ENCODE measurements around the gene CRYBG2. TPM values are rescaled to one million over a fixed set of nuclear protein-coding genes. Genes with fewer than 3 reads are reported as not detected.

Gene CRYBG2
- total RNA-seq, 1 experiment from 2014 or later = 0.64 TPM

- ATAC-seq (no peak), DNase-seq (ENCODE audit: low read depth, low spot score) (no peak)
- TF ChIP-seq SIN3A (IDR thresholded peaks at IDR 0.05; ENCODE audit: borderline replicate concordance, insufficient read depth, low read depth, low read length) (no peak), CTCF (IDR thresholded peaks at IDR 0.05) (no peak), REST (IDR thresholded peaks at IDR 0.05; ENCODE audit: insufficient read depth in 1 of 2, low read depth in 2 of 2, low read length in 1 of 2) (no peak), POLR2AphosphoS5 (IDR thresholded peaks at IDR 0.05; ENCODE audit: low read depth, low read length) (no peak), TCF7L2 (IDR thresholded peaks at IDR 0.05; ENCODE audit: low read depth, low read length) (no peak)
- intact Hi-C loops (cut with micrococcal nuclease; ENCODE audit: unreplicated experiment) = no loop called here
- CTCF ChIA-PET = no interaction called here
- Histone ChIP-seq H3K27me3 (ENCODE audit: control insufficient read depth, insufficient read depth, low read length) (no peaks in the 10 kb centered on the region), H3K36me3 (ENCODE audit: control insufficient read depth, insufficient read depth, low read length) (no peaks in the 10 kb centered on the region), H3K4me3 (ENCODE audit: low read depth in 2 of 2, low read length in 2 of 2) (no peak overlapping the region), H3K27ac (ENCODE audit: low read length) (no peak overlapping the region), H3K9me3 (ENCODE audit: control insufficient read depth, insufficient read depth, low read depth, low read length) (no peaks in the 10 kb centered on the region), H3K4me1 (ENCODE audit: control insufficient read depth, insufficient read depth, low read length) (no peaks in the 10 kb centered on the region)
- in situ Hi-C loops (cut with HindIII; ENCODE audit: low pct_unique_long_range_greater_than_20kb, low sequenced_read_pairs) = no loop called here
- POLR2A ChIA-PET = no interaction called here
- BruUV-seq (replicated peaks) = no TSS peak
Observed at GRCh38 chr1:26291939-26292338, 62.0 kb downstream of the CRYBG2 start.

GRCh38 chr1:26291433-26291832 is 62.5 kb downstream of the CRYBG2 start:
- no peak overlapping the region for H3K4me3 ChIP-seq (ENCODE audit: low read depth in 2 of 2, low read length in 2 of 2)
- intact Hi-C loops (cut with micrococcal nuclease; ENCODE audit: unreplicated experiment) (no loop called here), in situ Hi-C loops (cut with HindIII; ENCODE audit: low pct_unique_long_range_greater_than_20kb, low sequenced_read_pairs) (no loop called here)
- BruUV-seq (replicated peaks) = no TSS peak
- H3K36me3 ChIP-seq (ENCODE audit: control insufficient read depth, insufficient read depth, low read length) = no peaks in the 10 kb centered on the region
- TF ChIP-seq REST (IDR thresholded peaks at IDR 0.05; ENCODE audit: insufficient read depth in 1 of 2, low read depth in 2 of 2, low read length in 1 of 2) (no peak), POLR2AphosphoS5 (IDR thresholded peaks at IDR 0.05; ENCODE audit: low read depth, low read length) (no peak), TCF7L2 (IDR thresholded peaks at IDR 0.05; ENCODE audit: low read depth, low read length) (no peak), SIN3A (IDR thresholded peaks at IDR 0.05; ENCODE audit: borderline replicate concordance, insufficient read depth, low read depth, low read length) (no peak), CTCF (IDR thresholded peaks at IDR 0.05) (no peak)
- no peak overlapping the region for H3K27ac ChIP-seq (ENCODE audit: low read length)
- H3K4me1 ChIP-seq (ENCODE audit: control insufficient read depth, insufficient read depth, low read length) = no peaks in the 10 kb centered on the region
- ChIA-PET CTCF (no interaction called here), POLR2A (no interaction called here)
- no peaks in the 10 kb centered on the region for H3K9me3 ChIP-seq (ENCODE audit: control insufficient read depth, insufficient read depth, low read depth, low read length)
- DNase-seq (ENCODE audit: low read depth, low spot score) = no peak
- H3K27me3 ChIP-seq (ENCODE audit: control insufficient read depth, insufficient read depth, low read length) = no peaks in the 10 kb centered on the region
- no peak for ATAC-seq

Measured in Panc1 (cell line).